OCI-LY3 (cell line): Measurements from ENCODE around the gene MTX3.

Experiments
- H2AFZ ChIP-seq: fragments of 200-600, 300-600 bp; shearing (Covaris generic); 2 replicates; pipeline ENCODE4 v1.6.0; 2014; ENCODE audit warnings: antibody characterized with exemption, low read depth, low read length
- H3K27ac ChIP-seq: fragments of 200-600, 300-600 bp; sonication (generic); 2 replicates; pipeline ENCODE4 v1.5.1; 2014; ENCODE audit warnings: mild to moderate bottlenecking, low read length, moderate library complexity, mixed read lengths
- H3K27me3 ChIP-seq: fragments of 200-600, 300-600 bp; sonication (generic); 2 replicates; pipeline ENCODE4 v1.6.1; 2014; ENCODE audit warnings: low read depth, low read length, mixed read lengths
- H3K36me3 ChIP-seq: fragments of 200-600, 300-600 bp; sonication (generic); replicated peaks from 2 replicates; pipeline ENCODE3; 2014; ENCODE audit warnings: low read depth, low read length, mixed read lengths
- H3K4me1 ChIP-seq: fragments of 300-600, 200-600 bp; sonication (generic); 2 replicates; pipeline ENCODE4 v1.6.1; 2014; ENCODE audit warnings: low read length, mixed read lengths
- H3K4me2 ChIP-seq: fragments of 200-600, 300-600 bp; sonication (generic); 2 replicates; pipeline ENCODE4 v1.6.1; 2014; ENCODE audit warnings: low read length, mixed read lengths
- H3K4me3 ChIP-seq: fragments of 300-600, 200-600 bp; sonication (generic); 2 replicates; pipeline ENCODE4 v1.5.1; 2014; ENCODE audit warnings: antibody characterized with exemption, mild to moderate bottlenecking, low read length, moderate library complexity
- H3K79me2 ChIP-seq: fragments of 300-600, 200-600 bp; shearing (Covaris generic); 2 replicates; pipeline ENCODE4 v1.6.1; 2014; ENCODE audit warnings: mild to moderate bottlenecking, low read length, mixed read lengths
- H3K9ac ChIP-seq: fragments of 300-600, 200-600 bp; shearing (Covaris generic); 2 replicates; pipeline ENCODE4 v1.6.0; 2014; ENCODE audit warnings: mild to moderate bottlenecking, low read length, moderate library complexity
- H3K9me3 ChIP-seq: fragments of 200-600, 300-600 bp; shearing (Covaris generic); 2 replicates; pipeline ENCODE4 v1.6.1; 2014; ENCODE audit warnings: low read length, mixed read lengths; ENCODE audit not compliant: insufficient read depth
- H4K20me1 ChIP-seq: fragments of 200-600, 300-600 bp; sonication (generic); 2 replicates; pipeline ENCODE4 v1.6.1; 2016; ENCODE audit warnings: low read length, mixed read lengths; ENCODE audit not compliant: insufficient read depth
- EZH2phosphoT487 ChIP-seq: fragments of 200-600 bp; shearing (Covaris generic); IDR thresholded peaks from 2 replicates; pipeline ENCODE4 v1.6.1; 2018; ENCODE audit warnings: antibody characterized with exemption, mixed run types, low read depth
- TF ChIP-seq, protein P1 (sequence below): fragments of 200-600, 300-600 bp; sonication (generic); IDR thresholded peaks from 2 replicates; pipeline ENCODE4 v1.5.1; 2014; ENCODE audit warnings: antibody characterized with exemption, low read length, low read depth

Gene MTX3

DNA sequence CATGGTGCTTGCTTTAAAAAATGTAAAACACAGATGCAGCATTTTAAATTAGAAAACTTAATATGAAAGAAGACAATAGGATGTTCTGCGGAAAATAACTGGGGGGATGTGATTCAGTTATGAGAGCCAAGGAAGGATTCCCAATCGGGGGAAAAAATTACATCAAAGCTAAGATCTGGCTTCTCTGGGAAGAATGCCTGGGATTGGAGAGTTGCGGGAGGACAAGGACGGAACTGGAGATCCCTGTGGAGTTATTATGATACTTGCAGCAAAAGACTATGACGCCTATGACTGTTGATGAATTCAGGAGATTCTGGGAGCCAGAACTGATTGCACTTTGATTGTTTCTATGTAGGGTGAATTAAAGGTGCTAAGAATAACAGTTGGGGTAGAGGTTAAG, 24.6 kb downstream of the MTX3 start:
- no peak overlapping the region for H3K4me3 ChIP-seq
- no peak for TF ChIP-seq EZH2phosphoT487
- TF ChIP-seq, protein P1, sequence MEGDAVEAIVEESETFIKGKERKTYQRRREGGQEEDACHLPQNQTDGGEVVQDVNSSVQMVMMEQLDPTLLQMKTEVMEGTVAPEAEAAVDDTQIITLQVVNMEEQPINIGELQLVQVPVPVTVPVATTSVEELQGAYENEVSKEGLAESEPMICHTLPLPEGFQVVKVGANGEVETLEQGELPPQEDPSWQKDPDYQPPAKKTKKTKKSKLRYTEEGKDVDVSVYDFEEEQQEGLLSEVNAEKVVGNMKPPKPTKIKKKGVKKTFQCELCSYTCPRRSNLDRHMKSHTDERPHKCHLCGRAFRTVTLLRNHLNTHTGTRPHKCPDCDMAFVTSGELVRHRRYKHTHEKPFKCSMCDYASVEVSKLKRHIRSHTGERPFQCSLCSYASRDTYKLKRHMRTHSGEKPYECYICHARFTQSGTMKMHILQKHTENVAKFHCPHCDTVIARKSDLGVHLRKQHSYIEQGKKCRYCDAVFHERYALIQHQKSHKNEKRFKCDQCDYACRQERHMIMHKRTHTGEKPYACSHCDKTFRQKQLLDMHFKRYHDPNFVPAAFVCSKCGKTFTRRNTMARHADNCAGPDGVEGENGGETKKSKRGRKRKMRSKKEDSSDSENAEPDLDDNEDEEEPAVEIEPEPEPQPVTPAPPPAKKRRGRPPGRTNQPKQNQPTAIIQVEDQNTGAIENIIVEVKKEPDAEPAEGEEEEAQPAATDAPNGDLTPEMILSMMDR, result no peak
- no peak overlapping the region for H3K9ac ChIP-seq

DNA sequence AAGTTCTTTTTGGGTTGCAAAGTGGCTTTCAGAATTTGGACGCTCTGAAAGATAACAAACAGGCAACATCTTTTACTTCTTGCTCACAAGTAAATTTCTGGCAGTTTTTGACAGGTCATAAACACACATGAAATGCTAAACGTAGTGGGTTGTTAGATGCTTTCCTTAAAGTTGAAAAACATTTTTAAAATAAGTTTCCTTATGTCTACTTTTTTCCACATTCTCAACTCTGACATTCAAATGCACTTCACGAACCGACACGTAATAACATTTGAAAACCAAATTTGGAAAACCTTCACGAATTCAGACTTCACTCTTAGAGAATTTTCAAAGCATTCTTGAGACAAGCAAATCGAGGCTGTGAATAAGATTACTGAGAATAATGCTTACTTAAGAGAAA, 26.9 kb downstream of the MTX3 start:
- TF ChIP-seq, protein P1, result no peak
- no peak overlapping the region for H3K27ac ChIP-seq
- no peaks in the 10 kb centered on the region for H3K79me2 ChIP-seq
- H3K9me3 ChIP-seq, result no peaks in the 10 kb centered on the region
- no peak overlapping the region for H3K9ac ChIP-seq
- H3K4me3 ChIP-seq, result no peak overlapping the region
- no peaks in the 10 kb centered on the region for H3K36me3 ChIP-seq
- peaks cover 7% of the 10 kb centered on the region for H3K27me3 ChIP-seq
- H3K4me2 ChIP-seq, result no peak overlapping the region
- H3K4me1 ChIP-seq, result no peaks in the 10 kb centered on the region
- no peaks in the 10 kb centered on the region for H4K20me1 ChIP-seq
- H2AFZ ChIP-seq, result no peak overlapping the region

More for the DNA sequence above, 24.6 kb downstream of the MTX3 start:
- Histone ChIP-seq H4K20me1 (no peaks in the 10 kb centered on the region), H3K4me2 (no peak overlapping the region), H3K79me2 (no peaks in the 10 kb centered on the region), H3K27me3 (peaks cover 28% of the 10 kb centered on the region), H3K9me3 (no peaks in the 10 kb centered on the region), H3K4me1 (no peaks in the 10 kb centered on the region), H2AFZ (no peak overlapping the region), H3K27ac (no peak overlapping the region), H3K36me3 (no peaks in the 10 kb centered on the region)

DNA sequence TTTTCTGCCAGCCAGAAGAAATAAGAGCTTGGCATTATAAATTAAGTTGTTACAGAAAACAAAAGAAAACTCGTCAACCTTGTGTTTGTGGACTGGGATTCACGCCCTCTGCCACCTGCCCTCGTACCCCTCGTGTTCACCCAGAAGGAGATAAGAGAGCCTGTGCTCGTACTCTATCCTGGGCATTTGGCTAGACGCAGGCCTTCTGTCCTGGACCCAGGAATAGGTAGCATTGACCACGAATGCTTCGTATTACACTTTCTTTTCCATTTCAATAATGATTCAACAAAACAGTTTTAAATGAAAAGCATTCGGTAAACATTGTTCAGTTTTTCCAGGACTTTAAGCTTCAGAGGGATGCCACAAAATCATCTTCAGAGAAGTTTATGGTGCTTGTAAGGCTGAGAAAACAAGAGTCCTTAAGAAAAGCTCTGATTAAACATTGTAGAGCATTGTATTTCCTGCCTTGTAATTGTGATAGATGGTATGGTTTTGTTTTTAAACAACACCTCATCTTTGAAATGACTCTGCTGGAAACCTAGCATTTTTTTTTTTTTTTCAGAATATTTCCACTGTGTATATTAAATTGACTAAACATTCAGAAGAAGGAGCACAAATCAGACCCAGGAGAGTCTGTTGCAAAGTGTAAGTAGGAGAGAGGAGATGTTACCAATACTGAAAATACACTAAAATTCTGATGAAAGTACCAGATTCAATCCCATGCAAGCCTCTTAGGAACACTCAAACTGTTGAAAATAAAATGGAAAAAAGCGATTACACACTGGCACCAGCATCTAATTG, 27.6 kb downstream of the MTX3 start:
- H3K9me3 ChIP-seq, result no peaks in the 10 kb centered on the region
- no peaks in the 10 kb centered on the region for H4K20me1 ChIP-seq
- H3K27me3 ChIP-seq, result 0 out of 2 replicates have a peak, but pooled peaks cover 5% of the 10 kb centered on the region
- H3K36me3 ChIP-seq, result no peaks in the 10 kb centered on the region
- H3K4me1 ChIP-seq, result no peaks in the 10 kb centered on the region
- no peaks in the 10 kb centered on the region for H3K79me2 ChIP-seq
- no peak overlapping the region for H3K9ac ChIP-seq
- no peak overlapping the region for H2AFZ ChIP-seq
- no peak overlapping the region for H3K4me3 ChIP-seq
- H3K4me2 ChIP-seq, result no peak overlapping the region
- TF ChIP-seq, protein P1, result no peak
- no peak for TF ChIP-seq EZH2phosphoT487
- no peak overlapping the region for H3K27ac ChIP-seq

- Histone ChIP-seq H3K9ac (no peak overlapping the region), H3K4me2 (no peak overlapping the region)
These were observed 28.4 kb downstream of the MTX3 start for GRCh38 chr5:79962575-79963222.

More at GRCh38 chr5:79962575-79963222, 28.4 kb downstream of the MTX3 start:
- no peaks in the 10 kb centered on the region for H3K9me3 ChIP-seq
- no peak overlapping the region for H3K27ac ChIP-seq
- TF ChIP-seq EZH2phosphoT487, result no peak
- TF ChIP-seq, protein P1, result no peak
- no peaks in the 10 kb centered on the region for H4K20me1 ChIP-seq
- H3K4me1 ChIP-seq, result no peaks in the 10 kb centered on the region
- no peak overlapping the region for H2AFZ ChIP-seq
- H3K36me3 ChIP-seq, result no peaks in the 10 kb centered on the region
- no peaks in the 10 kb centered on the region for H3K79me2 ChIP-seq
- no peak overlapping the region for H3K4me3 ChIP-seq
- H3K27me3 ChIP-seq, result 0 out of 2 replicates have a peak, but pooled peaks cover 5% of the 10 kb centered on the region
